ENCODE data around the gene NCOR1.

- TF ChIP-seq POLR2A (IDR thresholded peaks at IDR 0.05; ENCODE audit: low read length): no peak
- no peak for TF ChIP-seq GATA1 (IDR thresholded peaks at IDR 0.05; ENCODE audit: low read depth, low read length)
These were observed 27.7 kb downstream of the NCOR1 start for GRCh38 chr17:16187642-16188041.

Measured in erythroblast (primary cell).